Measurements from ENCODE around the gene TOMM20.

DNA sequence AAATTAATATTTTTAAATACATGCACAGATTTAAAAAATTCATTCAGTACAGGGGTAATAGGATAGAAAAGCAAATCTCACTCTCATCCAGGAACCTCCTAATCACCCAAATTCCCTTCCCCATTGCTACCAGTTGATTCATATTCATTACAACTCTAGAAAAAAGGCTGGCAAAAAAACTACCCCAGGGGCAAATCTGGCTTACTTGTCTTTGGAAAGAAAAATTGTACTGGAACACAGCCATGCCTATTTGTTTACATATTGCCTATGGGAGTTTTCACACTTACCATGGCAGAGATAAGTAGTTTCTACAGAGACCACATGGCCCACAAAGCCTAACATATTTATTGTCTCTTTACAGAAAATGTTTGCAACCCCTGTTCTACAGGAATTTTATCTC lies 41.3 kb upstream of the TOMM20 start:
- TF ChIP-seq, protein P1, sequence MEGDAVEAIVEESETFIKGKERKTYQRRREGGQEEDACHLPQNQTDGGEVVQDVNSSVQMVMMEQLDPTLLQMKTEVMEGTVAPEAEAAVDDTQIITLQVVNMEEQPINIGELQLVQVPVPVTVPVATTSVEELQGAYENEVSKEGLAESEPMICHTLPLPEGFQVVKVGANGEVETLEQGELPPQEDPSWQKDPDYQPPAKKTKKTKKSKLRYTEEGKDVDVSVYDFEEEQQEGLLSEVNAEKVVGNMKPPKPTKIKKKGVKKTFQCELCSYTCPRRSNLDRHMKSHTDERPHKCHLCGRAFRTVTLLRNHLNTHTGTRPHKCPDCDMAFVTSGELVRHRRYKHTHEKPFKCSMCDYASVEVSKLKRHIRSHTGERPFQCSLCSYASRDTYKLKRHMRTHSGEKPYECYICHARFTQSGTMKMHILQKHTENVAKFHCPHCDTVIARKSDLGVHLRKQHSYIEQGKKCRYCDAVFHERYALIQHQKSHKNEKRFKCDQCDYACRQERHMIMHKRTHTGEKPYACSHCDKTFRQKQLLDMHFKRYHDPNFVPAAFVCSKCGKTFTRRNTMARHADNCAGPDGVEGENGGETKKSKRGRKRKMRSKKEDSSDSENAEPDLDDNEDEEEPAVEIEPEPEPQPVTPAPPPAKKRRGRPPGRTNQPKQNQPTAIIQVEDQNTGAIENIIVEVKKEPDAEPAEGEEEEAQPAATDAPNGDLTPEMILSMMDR (IDR thresholded peaks at IDR 0.05; ENCODE audit: poor library complexity): no peak
- no peak for TF ChIP-seq EZH2 (IDR thresholded peaks at IDR 0.05; ENCODE audit: borderline replicate concordance)
- TF ChIP-seq EZH2phosphoT487 (IDR thresholded peaks at IDR 0.05; ENCODE audit: low read depth, severe bottlenecking, unreplicated experiment): no peak
